Parathyroid adenoma (tissue), 2 donors: Measurements from ENCODE around the gene CADPS2.

Source experiments
- H2AFZ ChIP-seq: fragments of 300-600 bp; sonication (generic); one replicate; pipeline ENCODE4 v1.7.0; 2017; ENCODE audit warnings: antibody characterized with exemption, mild to moderate bottlenecking
- H3K27ac ChIP-seq: fragments of 300-600 bp; sonication (generic); one replicate; pipeline ENCODE4 v1.7.0; 2017
- H3K27me3 ChIP-seq: fragments of 300-600 bp; sonication (generic); one replicate; pipeline ENCODE4 v1.7.0; 2017; ENCODE audit warnings: low read length; ENCODE audit not compliant: control insufficient read depth, insufficient read depth
- H3K36me3 ChIP-seq: fragments of 300-600 bp; sonication (generic); one replicate; pipeline ENCODE4 v1.7.0; 2017; ENCODE audit warnings: low read length; ENCODE audit not compliant: control insufficient read depth, insufficient read depth
- H3K4me1 ChIP-seq: fragments of 300-600 bp; sonication (generic); one replicate; pipeline ENCODE4 v1.7.0; 2017; ENCODE audit warnings: control low read depth
- H3K4me2 ChIP-seq: fragments of 300-600 bp; sonication (generic); one replicate; pipeline ENCODE4 v1.7.0; 2017; ENCODE audit warnings: low read length
- H3K4me3 ChIP-seq: fragments of 300-600 bp; sonication (generic); one replicate; pipeline ENCODE4 v1.7.0; 2017; ENCODE audit warnings: low read depth, low read length
- H3K79me2 ChIP-seq: fragments of 300-600 bp; sonication (generic); one replicate; pipeline ENCODE4 v1.7.0; 2017; ENCODE audit warnings: control low read depth
- H3K9ac ChIP-seq: fragments of 300-600 bp; sonication (generic); one replicate; pipeline ENCODE4 v1.7.0; 2017; ENCODE audit warnings: mild to moderate bottlenecking
- H3K9me3 ChIP-seq: fragments of 300-600 bp; sonication (generic); one replicate; pipeline ENCODE4 v1.7.0; 2017; ENCODE audit warnings: low read length; ENCODE audit not compliant: control insufficient read depth
- TF ChIP-seq, protein P1 (sequence below): fragments of 300-600 bp; sonication (generic); IDR thresholded peaks from one replicate; pipeline ENCODE4 v1.7.0; 2017; ENCODE audit warnings: antibody characterized with exemption, mild to moderate bottlenecking
- donor health status: primary hyperparathyroidism.

CADPS2 gene

DNA sequence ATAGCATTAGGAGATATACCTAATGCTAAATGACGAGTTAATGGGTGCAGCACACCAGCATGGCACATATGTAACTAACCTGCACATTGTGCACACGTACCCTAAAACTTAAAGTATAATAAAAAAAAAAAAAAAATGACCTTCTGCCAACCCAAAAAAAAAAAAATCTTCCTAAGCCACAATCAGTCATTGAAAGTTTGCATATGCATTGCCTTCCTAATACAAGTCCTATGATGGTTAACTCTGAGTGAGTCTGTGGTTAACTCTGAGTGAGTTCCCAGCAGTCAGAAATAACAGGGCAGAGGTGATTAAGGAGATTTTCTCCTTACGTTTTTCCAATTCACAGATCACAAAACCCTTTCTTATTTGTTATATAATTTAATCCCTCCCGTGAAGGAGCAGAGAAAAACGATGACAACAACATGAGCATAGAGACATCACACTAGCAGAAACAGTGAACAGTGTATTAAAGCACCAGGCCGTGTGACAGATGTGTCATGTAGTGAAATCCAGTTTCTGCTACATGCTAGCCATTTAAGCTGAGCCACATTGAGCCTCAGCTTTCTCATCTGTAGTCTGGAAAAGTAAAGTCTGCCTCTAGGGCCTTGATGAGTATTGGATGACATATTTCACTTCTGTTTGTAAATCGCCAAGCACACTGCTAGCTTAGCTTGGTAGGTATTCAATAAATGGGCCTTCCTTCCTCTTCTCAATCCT lies 176.2 kb downstream of the CADPS2 start:
- H3K9me3 ChIP-seq, result no peaks in the 10 kb centered on the region
- H3K4me1 ChIP-seq, result no peaks in the 10 kb centered on the region
- no peak overlapping the region for H3K27ac ChIP-seq
- H3K36me3 ChIP-seq, result no peaks in the 10 kb centered on the region
- no peak overlapping the region for H3K9ac ChIP-seq
- H2AFZ ChIP-seq, result no peak overlapping the region
- TF ChIP-seq, protein P1, sequence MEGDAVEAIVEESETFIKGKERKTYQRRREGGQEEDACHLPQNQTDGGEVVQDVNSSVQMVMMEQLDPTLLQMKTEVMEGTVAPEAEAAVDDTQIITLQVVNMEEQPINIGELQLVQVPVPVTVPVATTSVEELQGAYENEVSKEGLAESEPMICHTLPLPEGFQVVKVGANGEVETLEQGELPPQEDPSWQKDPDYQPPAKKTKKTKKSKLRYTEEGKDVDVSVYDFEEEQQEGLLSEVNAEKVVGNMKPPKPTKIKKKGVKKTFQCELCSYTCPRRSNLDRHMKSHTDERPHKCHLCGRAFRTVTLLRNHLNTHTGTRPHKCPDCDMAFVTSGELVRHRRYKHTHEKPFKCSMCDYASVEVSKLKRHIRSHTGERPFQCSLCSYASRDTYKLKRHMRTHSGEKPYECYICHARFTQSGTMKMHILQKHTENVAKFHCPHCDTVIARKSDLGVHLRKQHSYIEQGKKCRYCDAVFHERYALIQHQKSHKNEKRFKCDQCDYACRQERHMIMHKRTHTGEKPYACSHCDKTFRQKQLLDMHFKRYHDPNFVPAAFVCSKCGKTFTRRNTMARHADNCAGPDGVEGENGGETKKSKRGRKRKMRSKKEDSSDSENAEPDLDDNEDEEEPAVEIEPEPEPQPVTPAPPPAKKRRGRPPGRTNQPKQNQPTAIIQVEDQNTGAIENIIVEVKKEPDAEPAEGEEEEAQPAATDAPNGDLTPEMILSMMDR, result no peak
- H3K4me2 ChIP-seq, result no peak overlapping the region
- no peaks in the 10 kb centered on the region for H3K27me3 ChIP-seq
- no peaks in the 10 kb centered on the region for H3K79me2 ChIP-seq
- no peak overlapping the region for H3K4me3 ChIP-seq

DNA sequence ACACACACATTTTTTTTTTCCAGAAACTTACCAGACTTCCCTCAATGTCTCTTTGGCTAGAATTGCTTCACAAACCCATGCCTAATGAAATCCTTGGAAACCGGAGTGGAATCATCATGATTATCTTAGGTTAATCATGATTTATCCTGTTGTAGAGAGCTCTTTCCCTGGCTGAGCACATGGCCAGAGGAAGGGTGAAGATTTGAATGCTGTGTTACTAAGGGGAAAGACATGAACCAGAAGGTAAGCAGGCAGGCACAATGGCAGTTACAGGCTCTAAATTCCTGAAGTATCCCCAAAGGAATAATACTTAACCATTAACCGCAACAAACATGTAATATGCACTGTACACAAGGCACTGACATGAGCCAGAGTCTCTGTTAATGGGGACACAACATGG lies 179.4 kb downstream of the CADPS2 start:
- Histone ChIP-seq H3K9me3 (no peaks in the 10 kb centered on the region), H3K4me2 (no peak overlapping the region), H3K27ac (no peak overlapping the region), H3K27me3 (no peaks in the 10 kb centered on the region), H3K4me3 (no peak overlapping the region), H3K79me2 (no peaks in the 10 kb centered on the region), H3K36me3 (no peaks in the 10 kb centered on the region), H3K9ac (no peak overlapping the region), H3K4me1 (no peaks in the 10 kb centered on the region), H2AFZ (no peak overlapping the region)
- TF ChIP-seq, protein P1, result no peak

DNA sequence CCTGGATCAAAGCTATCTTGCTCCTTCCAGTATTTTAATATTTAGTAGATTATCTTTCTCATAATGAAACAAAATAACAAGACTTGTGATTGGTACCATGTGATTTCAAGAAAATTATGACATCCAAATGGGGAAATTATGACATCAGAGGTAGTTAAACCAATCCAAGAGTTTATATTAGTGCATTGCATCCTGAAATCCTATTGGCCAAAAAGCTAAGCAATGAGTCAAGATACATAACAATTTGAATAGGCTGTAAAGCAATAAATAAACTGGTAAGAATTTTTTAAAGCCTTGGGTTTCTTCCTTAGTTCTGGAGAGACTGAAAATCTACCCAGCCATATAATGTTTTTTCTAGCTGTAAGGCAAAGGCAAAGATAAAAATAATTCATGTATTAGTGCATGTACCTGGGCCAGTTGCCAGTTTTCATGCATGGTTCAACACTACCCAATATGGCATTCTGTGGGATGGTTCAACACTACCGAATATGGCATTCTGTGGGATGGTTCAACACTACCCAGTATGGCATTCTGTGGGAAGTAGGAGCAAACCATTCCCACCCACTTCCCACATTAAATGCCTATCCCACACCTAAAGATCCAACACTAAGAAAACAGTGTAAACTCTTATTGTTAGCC lies 183.3 kb downstream of the CADPS2 start, which contains the start of gene RNF148:
TSS of gene RNF148 (minus strand) at position 51 of the 639 bp plus-strand sequence. CDS start 172 bp downstream, outside the sequence.
- no peak within 1 kb of the TSS for H3K4me3 ChIP-seq
- no peaks in the 10 kb centered on the region for H3K79me2 ChIP-seq
- no peaks in the 10 kb centered on the region for H3K4me1 ChIP-seq
- H2AFZ ChIP-seq, result no peak within 1 kb of the TSS
- no peaks in the 10 kb centered on the region for H3K9me3 ChIP-seq
- TF ChIP-seq, protein P1, result no peak
- H3K27me3 ChIP-seq, result no peaks in the 10 kb centered on the region
- H3K4me2 ChIP-seq, result no peak within 1 kb of the TSS
- no peak within 1 kb of the TSS for H3K27ac ChIP-seq
- no peaks in the 10 kb centered on the region for H3K36me3 ChIP-seq
- no peak within 1 kb of the TSS for H3K9ac ChIP-seq

DNA sequence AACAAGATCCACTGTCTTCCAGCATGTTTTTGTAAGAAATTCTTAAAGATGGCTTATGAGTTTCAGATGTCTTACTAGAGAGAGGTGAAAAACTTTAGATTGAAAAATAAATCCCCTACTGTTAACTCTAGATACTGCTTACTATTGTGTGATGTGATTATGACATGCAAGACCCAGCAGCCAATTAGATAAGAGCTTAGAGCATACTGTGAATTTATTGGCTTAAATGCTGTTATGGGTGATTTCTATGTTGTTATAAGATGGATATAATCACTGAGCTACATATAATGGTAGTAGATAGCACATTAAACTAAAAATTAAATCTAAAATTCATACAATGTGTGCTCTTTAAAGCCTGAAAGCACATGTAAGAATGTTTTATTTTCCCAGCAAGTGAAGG lies 187.2 kb downstream of the CADPS2 start, which contains the start of gene RNF133:
TSS of gene RNF133 (minus strand) at position 101 of the 400 bp plus-strand sequence. CDS start 199 bp downstream, outside the sequence.
- no peaks in the 10 kb centered on the region for H3K9me3 ChIP-seq
- no peaks in the 10 kb centered on the region for H3K27me3 ChIP-seq
- H3K27ac ChIP-seq, result no peak within 1 kb of the TSS
- TF ChIP-seq, protein P1, result no peak
- H3K4me2 ChIP-seq, result no peak within 1 kb of the TSS
- H3K4me3 ChIP-seq, result no peak within 1 kb of the TSS
- H3K9ac ChIP-seq, result no peak within 1 kb of the TSS
- no peak within 1 kb of the TSS for H2AFZ ChIP-seq
- H3K4me1 ChIP-seq, result no peaks in the 10 kb centered on the region
- no peaks in the 10 kb centered on the region for H3K79me2 ChIP-seq
- H3K36me3 ChIP-seq, result no peaks in the 10 kb centered on the region
